HL-60 (cell line): ENCODE measurements around the gene PRR18.

Experiments
- POLR2AphosphoS5 ChIP-seq: IDR thresholded peaks from 2 replicates; pipeline ENCODE4 v1.6.1; 2012; ENCODE audit warnings: low read depth
- TF ChIP-seq, protein P1 (sequence below): IDR thresholded peaks from one replicate; pipeline ENCODE4 v1.5.1; 2011; ENCODE audit warnings: low read length, control low read depth, inconsistent platforms; ENCODE audit not compliant: insufficient read depth

DNA sequence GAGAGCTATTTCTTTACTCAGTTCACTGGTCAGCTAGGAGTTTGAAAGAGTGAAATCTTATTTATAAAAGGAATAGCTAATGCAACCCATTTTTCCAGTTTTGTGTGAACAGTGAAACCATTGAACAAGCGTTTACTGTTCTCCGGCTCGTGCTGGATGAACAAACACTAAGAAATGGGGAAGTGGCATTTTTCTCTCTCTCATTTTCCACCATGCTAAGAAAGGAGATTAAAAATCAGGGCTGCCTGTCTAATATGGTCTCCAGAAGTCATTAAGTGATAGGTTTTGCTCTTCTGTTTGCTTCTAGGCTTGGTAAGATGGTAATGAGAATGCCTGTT, 34.9 kb upstream of the PRR18 start:
- no peak for TF ChIP-seq POLR2AphosphoS5
- TF ChIP-seq, protein P1, sequence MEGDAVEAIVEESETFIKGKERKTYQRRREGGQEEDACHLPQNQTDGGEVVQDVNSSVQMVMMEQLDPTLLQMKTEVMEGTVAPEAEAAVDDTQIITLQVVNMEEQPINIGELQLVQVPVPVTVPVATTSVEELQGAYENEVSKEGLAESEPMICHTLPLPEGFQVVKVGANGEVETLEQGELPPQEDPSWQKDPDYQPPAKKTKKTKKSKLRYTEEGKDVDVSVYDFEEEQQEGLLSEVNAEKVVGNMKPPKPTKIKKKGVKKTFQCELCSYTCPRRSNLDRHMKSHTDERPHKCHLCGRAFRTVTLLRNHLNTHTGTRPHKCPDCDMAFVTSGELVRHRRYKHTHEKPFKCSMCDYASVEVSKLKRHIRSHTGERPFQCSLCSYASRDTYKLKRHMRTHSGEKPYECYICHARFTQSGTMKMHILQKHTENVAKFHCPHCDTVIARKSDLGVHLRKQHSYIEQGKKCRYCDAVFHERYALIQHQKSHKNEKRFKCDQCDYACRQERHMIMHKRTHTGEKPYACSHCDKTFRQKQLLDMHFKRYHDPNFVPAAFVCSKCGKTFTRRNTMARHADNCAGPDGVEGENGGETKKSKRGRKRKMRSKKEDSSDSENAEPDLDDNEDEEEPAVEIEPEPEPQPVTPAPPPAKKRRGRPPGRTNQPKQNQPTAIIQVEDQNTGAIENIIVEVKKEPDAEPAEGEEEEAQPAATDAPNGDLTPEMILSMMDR: no peak
